ENCODE measurements around the gene DPYSL4.

- TF ChIP-seq CTCF (IDR thresholded peaks at IDR 0.05; ENCODE audit: insufficient read depth, low read depth, low read length) = no peak
- no peak for TF ChIP-seq EZH2 (IDR thresholded peaks at IDR 0.05; ENCODE audit: insufficient read depth, low read length)
These were observed 20.2 kb downstream of the DPYSL4 start for GRCh38 chr10:132206806-132207535.

All from astrocyte (in vitro differentiated cells and primary cell).